Ishikawa (cell line): ENCODE results near the gene RFC5.

ENCODE experiments used
- CEBPB ChIP-seq: IDR thresholded peaks from 2 replicates; pipeline ENCODE4 v1.6.1; 2012
- CREB1 ChIP-seq: IDR thresholded peaks from 2 replicates; pipeline ENCODE4 v1.6.1; 2012; ENCODE audit warnings: low read depth
- EGR1 ChIP-seq: IDR thresholded peaks from 2 replicates; pipeline ENCODE4 v1.6.1; 2012
- EP300 ChIP-seq: IDR thresholded peaks from 2 replicates; pipeline ENCODE4 v1.6.1; 2012; ENCODE audit warnings: borderline replicate concordance
- FOXM1 ChIP-seq: IDR thresholded peaks from 2 replicates; pipeline ENCODE4 v1.6.1; 2012; ENCODE audit warnings: low read depth, borderline replicate concordance
- MAX ChIP-seq: IDR thresholded peaks from 2 replicates; pipeline ENCODE4 v1.6.1; 2012
- NFIC ChIP-seq: IDR thresholded peaks from 2 replicates; pipeline ENCODE4 v1.6.1; 2012
- RAD21 ChIP-seq: IDR thresholded peaks from 2 replicates; pipeline ENCODE4 v1.6.1; 2012; ENCODE audit warnings: low read depth
- REST ChIP-seq: IDR thresholded peaks from 2 replicates; pipeline ENCODE4 v1.6.1; 2012; ENCODE audit warnings: low read depth, mild to moderate bottlenecking
- TAF1 ChIP-seq: IDR thresholded peaks from 2 replicates; pipeline ENCODE4 v1.6.1; 2012; ENCODE audit warnings: low read depth, mild to moderate bottlenecking
- TEAD4 ChIP-seq: IDR thresholded peaks from 2 replicates; pipeline ENCODE4 v1.6.1; 2012
- USF1 ChIP-seq: IDR thresholded peaks from 2 replicates; pipeline ENCODE4 v1.6.1; 2012
- ZBTB7A ChIP-seq: IDR thresholded peaks from 2 replicates; pipeline ENCODE4 v1.6.1; 2012; ENCODE audit warnings: low read depth

GRCh38 chr12:118063576-118064391 lies 47.3 kb downstream of the RFC5 start:
- TF ChIP-seq TAF1, result no peak
- TF ChIP-seq ZBTB7A, result no peak
- TF ChIP-seq REST, result no peak
- TF ChIP-seq CREB1, result no peak
- no peak for TF ChIP-seq MAX
- TF ChIP-seq RAD21, result no peak
- TF ChIP-seq FOXM1, result no peak
- no peak for TF ChIP-seq EGR1
- TF ChIP-seq USF1, result no peak
- TF ChIP-seq EP300, result no peak
- TF ChIP-seq CEBPB, result no peak
- TF ChIP-seq TEAD4, result no peak
- no peak for TF ChIP-seq NFIC
